NK-92 (cell line): ENCODE results near the gene RGS3.

Source experiments
- DNase-seq: peaks from one replicate; lab custom pipeline; 2025; ENCODE audit not compliant: unreplicated experiment; lab: John Stamatoyannopoulos, UW

RGS3 gene

GRCh38 chr9:113528811-113529210 lies 65.3 kb downstream of the RGS3 start:
- no peak for DNase-seq

- no peak for DNase-seq
Observed at GRCh38 chr9:113529336-113530009, 65.9 kb downstream of the RGS3 start.

GRCh38 chr9:113530022-113530635 lies 66.6 kb downstream of the RGS3 start:
- no peak for DNase-seq

GRCh38 chr9:113530942-113531341 lies 67.4 kb downstream of the RGS3 start:
- no peak for DNase-seq

- DNase-seq, result no peak
Observed at GRCh38 chr9:113531919-113532808, 68.6 kb downstream of the RGS3 start.

- no peak for DNase-seq
Observed at GRCh38 chr9:113532809-113533190, 69.3 kb downstream of the RGS3 start.

- DNase-seq, result no peak
Observed at GRCh38 chr9:113533335-113534225, 70.1 kb downstream of the RGS3 start.

- DNase-seq, result no peak
Observed at GRCh38 chr9:113535756-113536155, 72.2 kb downstream of the RGS3 start.

GRCh38 chr9:113536166-113536482 lies 72.6 kb downstream of the RGS3 start:
- DNase-seq, result no peak

GRCh38 chr9:113536483-113537228 lies 73.1 kb downstream of the RGS3 start:
- DNase-seq, result no peak

GRCh38 chr9:113537229-113537810 lies 73.8 kb downstream of the RGS3 start:
- DNase-seq, result no peak

- no peak for DNase-seq
Observed at GRCh38 chr9:113538131-113538530, 74.6 kb downstream of the RGS3 start.

GRCh38 chr9:113538701-113539430 lies 75.3 kb downstream of the RGS3 start:
- no peak for DNase-seq

- no peak for DNase-seq
Observed at GRCh38 chr9:113540466-113540865, 76.9 kb downstream of the RGS3 start.

GRCh38 chr9:113541019-113541900 lies 77.7 kb downstream of the RGS3 start:
- DNase-seq, result no peak

- no peak for DNase-seq
Observed at GRCh38 chr9:113542006-113542405, 78.5 kb downstream of the RGS3 start.

GRCh38 chr9:113542741-113543140 lies 79.2 kb downstream of the RGS3 start:
- no peak for DNase-seq

- DNase-seq, result no peak
Observed at GRCh38 chr9:113543296-113543981, 79.9 kb downstream of the RGS3 start.
